Osteocyte (in vitro differentiated cells): Measurements from ENCODE around the gene SMIM38. TPM values are rescaled to one million over a fixed set of nuclear protein-coding genes. Genes with fewer than 3 reads are reported as not detected.

ENCODE experiments used
- DNase-seq: peaks from one replicate; pipeline ENCODE4 v3.0.0; 2021; ENCODE audit warnings: mixed read lengths; ENCODE audit not compliant: unreplicated experiment; ENCODE audit errors: extremely low spot score
- H3K27ac Mint-ChIP-seq: one replicate; pipeline ENCODE4 v1.8.0; 2021; ENCODE audit warnings: mild to moderate bottlenecking, mixed read lengths; ENCODE audit not compliant: unreplicated experiment
- H3K27me3 Mint-ChIP-seq: one replicate; pipeline ENCODE4 v1.8.0; 2021; ENCODE audit warnings: mixed read lengths; ENCODE audit not compliant: unreplicated experiment
- H3K36me3 Mint-ChIP-seq: one replicate; pipeline ENCODE4 v1.8.0; 2021; ENCODE audit warnings: mixed read lengths; ENCODE audit not compliant: unreplicated experiment
- H3K4me1 Mint-ChIP-seq: one replicate; pipeline ENCODE4 v1.8.0; 2021; ENCODE audit warnings: mixed read lengths; ENCODE audit not compliant: unreplicated experiment
- H3K4me3 Mint-ChIP-seq: one replicate; pipeline ENCODE4 v1.8.0; 2021; ENCODE audit warnings: mild to moderate bottlenecking, moderate library complexity, mixed read lengths; ENCODE audit not compliant: unreplicated experiment
- H3K9me3 Mint-ChIP-seq: one replicate; pipeline ENCODE4 v1.8.0; 2021; ENCODE audit warnings: mixed read lengths; ENCODE audit not compliant: unreplicated experiment
- CTCF ChIP-seq: fragments of 200-600 bp; sonication (generic); IDR thresholded peaks from 2 replicates; pipeline ENCODE4 v1.5.0; 2021; ENCODE audit warnings: antibody characterized with exemption, mild to moderate bottlenecking, moderate library complexity
- total RNA-seq: library from RNA; stranded (reverse); gene quantifications from 2 replicates; pipeline ENCODE4 v1.2.1, GENCODE V29; 2021

Gene SMIM38
- total RNA-seq, 1 donor from 2014 or later = 1.0 TPM

GRCh38 chr11:69190796-69191536 lies 35.2 kb downstream of the SMIM38 start:
- peaks cover 8% of the 10 kb centered on the region for H3K9me3 Mint-ChIP-seq
- no peak for DNase-seq
- no peak overlapping the region for H3K4me3 Mint-ChIP-seq
- H3K4me1 Mint-ChIP-seq = peaks cover 3% of the 10 kb centered on the region
- no peak overlapping the region for H3K27ac Mint-ChIP-seq
- no peak for TF ChIP-seq CTCF
- H3K27me3 Mint-ChIP-seq = peaks cover 2% of the 10 kb centered on the region
- H3K36me3 Mint-ChIP-seq = no peaks in the 10 kb centered on the region

DNA sequence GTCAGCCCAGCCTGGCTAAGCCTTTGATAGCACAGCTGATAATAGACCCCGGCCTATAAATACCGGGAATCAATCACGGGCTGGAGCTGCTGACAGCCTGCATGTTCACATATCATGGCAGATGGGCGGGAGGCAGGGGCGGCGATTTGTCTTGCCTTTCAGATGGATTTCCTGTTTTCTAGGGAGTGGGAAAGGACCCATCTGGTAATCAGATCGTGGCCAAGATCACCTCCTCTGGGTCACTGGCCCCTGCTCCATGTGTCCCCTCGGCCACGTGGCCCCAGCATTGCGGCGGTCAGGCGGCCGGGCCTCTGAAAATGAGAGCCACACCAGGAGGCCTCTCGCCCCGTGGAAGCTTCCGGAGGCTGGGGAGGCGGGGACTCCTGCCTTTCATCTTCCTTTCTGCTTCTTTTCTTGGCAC lies 36.6 kb downstream of the SMIM38 start:
- H3K4me1 Mint-ChIP-seq = peaks cover 3% of the 10 kb centered on the region
- no peak for DNase-seq
- no peaks in the 10 kb centered on the region for H3K27me3 Mint-ChIP-seq
- H3K36me3 Mint-ChIP-seq = no peaks in the 10 kb centered on the region
- peaks cover 8% of the 10 kb centered on the region for H3K9me3 Mint-ChIP-seq
- no peak for TF ChIP-seq CTCF
- H3K4me3 Mint-ChIP-seq = no peak overlapping the region
- no peak overlapping the region for H3K27ac Mint-ChIP-seq

DNA sequence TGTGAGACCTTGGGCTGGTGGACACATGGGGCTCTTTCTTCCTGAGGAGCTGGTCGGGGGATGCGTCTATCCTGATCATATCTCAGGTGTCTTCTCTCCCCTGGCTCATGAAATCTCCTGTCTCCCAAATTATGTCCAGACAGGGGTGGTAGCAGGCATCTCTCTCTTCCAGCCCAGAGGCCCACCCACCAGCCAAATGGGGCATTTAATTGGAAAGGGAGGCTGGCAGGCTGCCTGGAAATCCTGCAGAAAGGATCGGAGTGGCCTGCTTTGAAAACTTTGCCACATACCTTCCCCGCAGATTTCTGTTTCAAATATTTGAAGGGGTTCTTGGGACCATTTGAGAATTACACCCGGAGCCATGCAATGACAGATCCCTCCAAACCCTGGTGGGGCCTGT lies 37.4 kb downstream of the SMIM38 start:
- Mint-ChIP-seq H3K4me3 (no peak overlapping the region), H3K27me3 (no peaks in the 10 kb centered on the region), H3K4me1 (peaks cover 3% of the 10 kb centered on the region), H3K9me3 (peaks cover 4% of the 10 kb centered on the region), H3K27ac (no peak overlapping the region), H3K36me3 (no peaks in the 10 kb centered on the region)
- no peak for TF ChIP-seq CTCF
- no peak for DNase-seq

DNA sequence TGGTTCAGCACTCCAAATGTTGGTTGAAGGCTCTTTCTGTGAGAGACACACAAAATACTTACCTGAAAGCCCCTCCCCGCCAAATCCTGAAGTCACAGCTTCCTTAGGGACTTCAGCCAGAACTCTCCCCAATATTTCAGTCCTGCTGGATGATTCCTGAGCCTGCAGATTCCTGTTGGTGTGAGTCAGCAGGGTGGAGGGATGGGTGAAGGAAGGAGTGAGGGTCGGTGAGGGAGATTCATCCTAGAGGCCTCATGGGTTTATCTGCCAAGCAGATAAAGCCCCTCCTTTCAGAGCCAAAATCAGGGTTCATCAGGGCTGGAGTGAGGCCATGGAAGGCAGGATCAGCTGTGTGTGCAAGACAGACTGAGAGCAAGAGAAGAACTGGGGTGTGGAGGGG lies 37.9 kb downstream of the SMIM38 start:
- H3K9me3 Mint-ChIP-seq = peaks cover 4% of the 10 kb centered on the region
- DNase-seq = no peak
- no peaks in the 10 kb centered on the region for H3K36me3 Mint-ChIP-seq
- no peak overlapping the region for H3K27ac Mint-ChIP-seq
- no peak overlapping the region for H3K4me3 Mint-ChIP-seq
- no peak for TF ChIP-seq CTCF
- H3K27me3 Mint-ChIP-seq = peaks cover 1% of the 10 kb centered on the region
- H3K4me1 Mint-ChIP-seq = peaks cover 3% of the 10 kb centered on the region

GRCh38 chr11:69194396-69194795 lies 38.7 kb downstream of the SMIM38 start:
- no peaks in the 10 kb centered on the region for H3K9me3 Mint-ChIP-seq
- no peak for DNase-seq
- no peak for TF ChIP-seq CTCF
- H3K36me3 Mint-ChIP-seq = no peaks in the 10 kb centered on the region
- no peak overlapping the region for H3K27ac Mint-ChIP-seq
- peaks cover 3% of the 10 kb centered on the region for H3K4me1 Mint-ChIP-seq
- H3K4me3 Mint-ChIP-seq = no peak overlapping the region
- H3K27me3 Mint-ChIP-seq = peaks cover 6% of the 10 kb centered on the region
